GM12891 (cell line): ENCODE data around the gene CACHD1.

ENCODE experiments used
- POLR2A ChIP-seq: IDR thresholded peaks from 2 replicates; pipeline ENCODE4 v1.6.1; 2011; ENCODE audit warnings: low read depth, low read length, control low read depth
- POLR2AphosphoS5 ChIP-seq: IDR thresholded peaks from 2 replicates; pipeline ENCODE4 v1.6.1; 2011; ENCODE audit warnings: low read depth, low read length, control low read depth
- POU2F2 ChIP-seq: IDR thresholded peaks from 2 replicates; pipeline ENCODE4 v1.6.1; 2011; ENCODE audit warnings: low read depth, mild to moderate bottlenecking, control low read depth, low read length, moderate library complexity
- SPI1 ChIP-seq: IDR thresholded peaks from 2 replicates; pipeline ENCODE4 v1.6.1; 2011; ENCODE audit warnings: low read depth, low read length, control low read depth
- TAF1 ChIP-seq: IDR thresholded peaks from 2 replicates; pipeline ENCODE4 v1.6.1; 2011; ENCODE audit warnings: low read depth, low read length, control low read depth

DNA sequence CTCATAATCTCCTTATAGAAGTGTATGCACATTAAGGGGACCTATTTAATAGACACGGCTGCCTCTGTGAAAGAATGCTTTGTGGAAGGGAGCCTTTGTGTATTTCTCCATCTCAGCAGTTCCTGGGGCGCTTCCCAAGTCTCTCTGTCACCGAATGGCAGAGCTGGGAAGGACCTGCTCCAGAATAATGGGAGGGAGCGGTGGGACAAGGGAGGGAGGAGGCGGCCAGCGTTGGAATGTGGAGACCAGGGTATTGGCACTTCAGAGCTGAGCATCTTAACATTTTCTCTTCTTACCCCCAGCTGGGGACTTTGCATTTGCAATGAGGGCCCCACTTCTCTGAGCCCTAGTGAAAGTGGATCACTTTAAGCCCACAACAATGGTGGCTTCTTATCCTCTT, 23.9 kb downstream of the CACHD1 start:
- no peak for TF ChIP-seq POLR2AphosphoS5
- no peak for TF ChIP-seq POLR2A
- TF ChIP-seq TAF1, result no peak
- no peak for TF ChIP-seq SPI1
- no peak for TF ChIP-seq POU2F2
